ENCODE measurements around the gene KCNQ1. TPM values are rescaled to one million over a fixed set of nuclear protein-coding genes. Genes with fewer than 3 reads are reported as not detected.

KCNQ1 gene
- total and polyA plus RNA-seq, 2 donors (not counting 1 experiment from before 2014, with no cell fraction given) = not detected

DNA sequence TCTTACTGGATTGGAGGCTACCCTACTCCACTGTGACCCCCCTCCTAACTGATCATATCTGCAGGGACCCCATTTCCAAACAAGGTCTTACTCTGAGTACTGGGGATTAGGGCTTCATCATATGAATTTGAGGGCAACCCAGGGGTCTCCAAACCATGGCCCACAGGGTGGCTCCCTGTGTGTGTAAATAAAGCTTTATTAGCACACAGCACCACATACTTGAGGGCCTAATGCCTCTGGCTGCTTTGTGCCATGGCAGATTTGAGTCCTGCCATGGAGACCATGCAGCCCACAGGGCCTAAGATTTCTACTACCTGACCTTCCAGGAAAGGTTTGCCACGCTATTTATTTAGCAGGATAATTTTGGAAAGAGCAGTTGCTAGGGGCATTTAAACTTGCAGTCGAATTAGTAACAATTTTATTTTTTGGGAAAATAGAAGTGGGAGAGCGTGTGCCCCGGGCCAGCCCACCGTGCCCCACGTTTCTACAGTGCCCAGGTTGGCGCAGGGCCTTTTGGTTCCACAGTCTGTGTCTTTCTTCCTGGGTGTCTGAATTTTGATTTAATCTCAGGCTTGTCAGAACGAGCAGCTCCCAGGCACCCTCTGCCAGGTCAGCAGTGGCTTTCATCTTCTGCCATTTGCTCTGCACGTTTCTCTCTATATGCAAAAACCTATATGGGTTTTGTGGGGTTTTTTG lies 92.3 kb downstream of the KCNQ1 start:
- Histone ChIP-seq H3K9ac (ENCODE audit: insufficient read depth, low read length) (no peak overlapping the region), H3K36me3 (ENCODE audit: control insufficient read depth, insufficient read depth, low read length) (no peaks in the 10 kb centered on the region), H4K20me1 (ENCODE audit: control insufficient read depth, extremely low read depth, insufficient read depth, low read length) (no peaks in the 10 kb centered on the region), H3K4me3 (replicated peaks in 1 of 4; ENCODE audit: control extremely low read depth in 1 of 4, insufficient read depth in 1 of 4, low read depth in 3 of 4, low read length in 4 of 4) (no peak overlapping the region), H3K79me2 (ENCODE audit: control insufficient read depth, insufficient read depth, low read length) (no peaks in the 10 kb centered on the region), H3K27ac (ENCODE audit: insufficient read depth, low read length) (no peak overlapping the region), H3K27me3 (ENCODE audit: control insufficient read depth, insufficient read depth, low read length) (no peaks in the 10 kb centered on the region), H3K9me3 (ENCODE audit: control insufficient read depth, insufficient read depth, low read depth, low read length) (no peaks in the 10 kb centered on the region), H3K4me2 (ENCODE audit: extremely low read depth, insufficient read depth, low read length) (no peak overlapping the region), H2AFZ (ENCODE audit: low read length) (no peak overlapping the region), H3K4me1 (ENCODE audit: control insufficient read depth, extremely low read depth, insufficient read depth, low read length) (peaks cover 11% of the 10 kb centered on the region)
- TF ChIP-seq, protein P1, sequence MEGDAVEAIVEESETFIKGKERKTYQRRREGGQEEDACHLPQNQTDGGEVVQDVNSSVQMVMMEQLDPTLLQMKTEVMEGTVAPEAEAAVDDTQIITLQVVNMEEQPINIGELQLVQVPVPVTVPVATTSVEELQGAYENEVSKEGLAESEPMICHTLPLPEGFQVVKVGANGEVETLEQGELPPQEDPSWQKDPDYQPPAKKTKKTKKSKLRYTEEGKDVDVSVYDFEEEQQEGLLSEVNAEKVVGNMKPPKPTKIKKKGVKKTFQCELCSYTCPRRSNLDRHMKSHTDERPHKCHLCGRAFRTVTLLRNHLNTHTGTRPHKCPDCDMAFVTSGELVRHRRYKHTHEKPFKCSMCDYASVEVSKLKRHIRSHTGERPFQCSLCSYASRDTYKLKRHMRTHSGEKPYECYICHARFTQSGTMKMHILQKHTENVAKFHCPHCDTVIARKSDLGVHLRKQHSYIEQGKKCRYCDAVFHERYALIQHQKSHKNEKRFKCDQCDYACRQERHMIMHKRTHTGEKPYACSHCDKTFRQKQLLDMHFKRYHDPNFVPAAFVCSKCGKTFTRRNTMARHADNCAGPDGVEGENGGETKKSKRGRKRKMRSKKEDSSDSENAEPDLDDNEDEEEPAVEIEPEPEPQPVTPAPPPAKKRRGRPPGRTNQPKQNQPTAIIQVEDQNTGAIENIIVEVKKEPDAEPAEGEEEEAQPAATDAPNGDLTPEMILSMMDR (conservative IDR thresholded peaks at IDR 0.05 in 1 of 2, IDR thresholded peaks at IDR 0.05 in 1 of 2; ENCODE audit: low read depth in 1 of 2, low read length in 2 of 2) = no peak
- TF ChIP-seq EZH2 (IDR thresholded peaks at IDR 0.05; ENCODE audit: low read length, missing control alignments) = no peak
- DNase-seq (ENCODE audit: low read depth in 2 of 2) = no peak

GRCh38 chr11:2537896-2538724 lies 93.3 kb downstream of the KCNQ1 start:
- Histone ChIP-seq H3K79me2 (ENCODE audit: control insufficient read depth, insufficient read depth, low read length) (no peaks in the 10 kb centered on the region), H3K4me1 (ENCODE audit: control insufficient read depth, extremely low read depth, insufficient read depth, low read length) (peaks cover 8% of the 10 kb centered on the region), H2AFZ (ENCODE audit: low read length) (no peak overlapping the region), H3K27ac (ENCODE audit: insufficient read depth, low read length) (no peak overlapping the region), H3K4me3 (replicated peaks in 1 of 4; ENCODE audit: control extremely low read depth in 1 of 4, insufficient read depth in 1 of 4, low read depth in 3 of 4, low read length in 4 of 4) (no peak overlapping the region), H3K4me2 (ENCODE audit: extremely low read depth, insufficient read depth, low read length) (no peak overlapping the region), H4K20me1 (ENCODE audit: control insufficient read depth, extremely low read depth, insufficient read depth, low read length) (no peaks in the 10 kb centered on the region), H3K27me3 (ENCODE audit: control insufficient read depth, insufficient read depth, low read length) (no peaks in the 10 kb centered on the region), H3K36me3 (ENCODE audit: control insufficient read depth, insufficient read depth, low read length) (no peaks in the 10 kb centered on the region), H3K9ac (ENCODE audit: insufficient read depth, low read length) (no peak overlapping the region), H3K9me3 (ENCODE audit: control insufficient read depth, insufficient read depth, low read depth, low read length) (no peaks in the 10 kb centered on the region)
- DNase-seq (ENCODE audit: low read depth in 2 of 2) = no peak
- no peak for TF ChIP-seq EZH2 (IDR thresholded peaks at IDR 0.05; ENCODE audit: low read length, missing control alignments)
- TF ChIP-seq, protein P1 (conservative IDR thresholded peaks at IDR 0.05 in 1 of 2, IDR thresholded peaks at IDR 0.05 in 1 of 2; ENCODE audit: low read depth in 1 of 2, low read length in 2 of 2) = no peak

DNA sequence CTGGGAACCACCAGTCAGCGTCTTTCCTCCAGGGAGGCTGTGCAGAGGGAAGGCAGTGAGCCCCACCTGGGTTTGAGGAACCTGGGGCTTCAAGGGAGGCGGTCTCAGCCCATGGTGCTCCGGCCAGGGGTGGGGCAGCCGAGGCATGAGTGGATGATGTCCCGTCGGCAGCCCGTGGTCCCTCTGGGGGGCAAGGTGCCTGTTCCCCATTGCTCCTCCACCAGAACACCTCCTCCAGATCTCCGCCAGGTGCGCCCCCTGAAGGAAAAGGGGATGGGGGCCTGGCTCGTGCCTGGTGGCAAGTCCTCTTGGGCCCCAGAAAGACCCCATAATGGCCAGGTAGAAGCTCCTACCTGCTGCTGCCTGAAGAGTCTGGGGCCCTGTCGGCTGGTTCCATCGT lies 94.1 kb downstream of the KCNQ1 start:
- TF ChIP-seq, protein P1 (conservative IDR thresholded peaks at IDR 0.05 in 1 of 2, IDR thresholded peaks at IDR 0.05 in 1 of 2; ENCODE audit: low read depth in 1 of 2, low read length in 2 of 2) = no peak
- TF ChIP-seq EZH2 (IDR thresholded peaks at IDR 0.05; ENCODE audit: low read length, missing control alignments) = no peak
- no peaks in the 10 kb centered on the region for H3K36me3 ChIP-seq (ENCODE audit: control insufficient read depth, insufficient read depth, low read length)
- H3K27me3 ChIP-seq (ENCODE audit: control insufficient read depth, insufficient read depth, low read length) = no peaks in the 10 kb centered on the region
- H3K79me2 ChIP-seq (ENCODE audit: control insufficient read depth, insufficient read depth, low read length) = no peaks in the 10 kb centered on the region
- no peak overlapping the region for H3K27ac ChIP-seq (ENCODE audit: insufficient read depth, low read length)
- no peaks in the 10 kb centered on the region for H3K9me3 ChIP-seq (ENCODE audit: control insufficient read depth, insufficient read depth, low read depth, low read length)
- no peak for DNase-seq (ENCODE audit: low read depth in 2 of 2)
- H3K4me2 ChIP-seq (ENCODE audit: extremely low read depth, insufficient read depth, low read length) = no peak overlapping the region
- H3K9ac ChIP-seq (ENCODE audit: insufficient read depth, low read length) = no peak overlapping the region
- peaks cover 1% of the 10 kb centered on the region for H3K4me1 ChIP-seq (ENCODE audit: control insufficient read depth, extremely low read depth, insufficient read depth, low read length)
- no peak overlapping the region for H2AFZ ChIP-seq (ENCODE audit: low read length)
- no peak overlapping the region for H3K4me3 ChIP-seq (replicated peaks in 1 of 4; ENCODE audit: control extremely low read depth in 1 of 4, insufficient read depth in 1 of 4, low read depth in 3 of 4, low read length in 4 of 4)
- no peaks in the 10 kb centered on the region for H4K20me1 ChIP-seq (ENCODE audit: control insufficient read depth, extremely low read depth, insufficient read depth, low read length)

Measured in fibroblast of lung (primary cell).